ENCODE data around the gene GRIP2.

Gene GRIP2

DNA sequence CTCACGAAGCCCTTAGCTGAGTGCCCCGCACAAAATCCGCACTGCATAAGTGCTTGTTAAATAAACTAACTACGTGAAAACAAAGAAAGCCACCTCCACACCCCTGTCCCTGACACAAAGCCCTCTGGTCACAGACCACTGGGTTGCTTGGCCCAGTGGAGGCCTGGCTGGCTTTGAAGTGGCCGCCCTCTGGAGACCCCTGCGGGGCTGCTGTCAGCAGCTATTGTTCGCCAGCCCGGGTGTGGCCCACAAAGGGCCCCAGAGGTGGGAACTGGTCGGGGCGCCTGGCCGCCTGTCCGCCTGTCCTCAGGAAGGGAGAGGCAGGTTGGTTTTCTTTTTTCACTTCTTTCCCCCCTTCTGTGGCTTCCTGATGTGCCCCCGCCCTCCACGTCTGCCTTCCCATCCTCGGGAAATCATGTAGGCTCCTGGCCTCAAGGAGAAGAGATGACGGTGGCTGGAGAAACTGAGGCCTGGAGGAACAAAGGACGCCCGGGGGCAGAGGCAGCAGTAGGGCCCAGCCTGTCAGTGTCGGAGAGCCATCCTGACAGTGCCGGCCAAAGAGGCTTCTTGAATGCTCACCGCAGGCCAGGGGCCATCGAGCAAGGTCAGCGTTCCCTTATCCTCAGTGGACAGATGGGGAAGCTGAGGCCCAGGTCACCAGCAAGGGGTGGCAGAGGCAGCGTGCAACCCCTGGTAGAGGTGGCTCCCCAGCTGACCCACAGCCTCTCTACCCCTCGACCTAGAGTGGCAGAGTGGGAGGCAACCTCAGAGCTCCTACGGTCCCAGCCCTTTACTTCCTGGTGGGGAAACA lies 76.6 kb downstream of the GRIP2 start:
- peak; percentile 14 for DNase-seq

- no peak for DNase-seq
These were observed 77.4 kb downstream of the GRIP2 start for GRCh38 chr3:14462738-14463137.

- DNase-seq, result peak; percentile 11
These were observed 78.3 kb downstream of the GRIP2 start for GRCh38 chr3:14461748-14462324.

GRCh38 chr3:14461006-14461747 lies 79.0 kb downstream of the GRIP2 start:
- DNase-seq, result no peak

GRCh38 chr3:14460342-14461005 lies 79.7 kb downstream of the GRIP2 start:
- no peak for DNase-seq

DNA sequence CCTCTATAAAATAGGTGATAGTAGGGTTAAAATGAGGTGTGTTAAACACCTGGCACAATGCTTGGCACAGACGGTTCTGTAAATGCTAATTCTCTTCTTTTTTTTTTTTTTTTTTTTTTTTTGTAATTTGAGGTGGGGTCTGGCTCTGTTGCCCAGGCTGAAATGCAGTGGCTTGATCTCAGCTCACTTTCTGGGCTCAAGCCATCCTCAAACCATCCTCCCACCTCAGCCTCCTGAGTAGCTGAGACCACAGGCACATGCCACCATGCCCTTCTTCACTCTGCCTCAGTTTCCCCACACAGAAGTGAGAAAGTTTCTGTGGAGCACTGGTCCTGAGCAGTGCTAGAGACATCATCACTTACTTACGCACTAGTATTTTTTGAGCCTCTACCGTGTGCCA lies 80.4 kb downstream of the GRIP2 start:
- DNase-seq, result no peak

- no peak for DNase-seq
These were observed 80.8 kb downstream of the GRIP2 start for GRCh38 chr3:14459384-14459783.

GRCh38 chr3:14458434-14459275 lies 81.5 kb downstream of the GRIP2 start:
- no peak for DNase-seq

- no peak for DNase-seq
These were observed 82.1 kb downstream of the GRIP2 start for GRCh38 chr3:14457999-14458398.

DNA sequence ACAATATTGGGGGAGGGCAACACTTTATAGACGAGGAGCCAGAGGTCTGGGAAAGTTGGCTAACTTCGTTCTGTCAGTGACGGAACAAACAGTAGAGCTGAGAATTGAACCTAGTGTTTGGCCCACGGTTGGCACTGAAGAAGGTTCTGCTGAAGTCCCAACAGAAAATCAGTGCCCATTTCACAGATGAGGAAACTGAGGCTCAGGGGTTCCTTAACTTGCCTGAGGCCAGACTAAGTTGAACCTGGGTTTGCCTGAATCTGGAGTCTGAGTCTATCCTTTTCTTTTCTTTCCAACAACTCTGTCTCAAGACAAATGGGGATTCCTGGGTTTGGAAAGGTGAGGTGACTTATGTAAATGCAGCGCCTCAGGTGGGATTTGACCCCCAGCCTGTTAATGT lies 82.7 kb downstream of the GRIP2 start:
- no peak for DNase-seq

GRCh38 chr3:14456794-14457193 lies 83.3 kb downstream of the GRIP2 start:
- no peak for DNase-seq

DNA sequence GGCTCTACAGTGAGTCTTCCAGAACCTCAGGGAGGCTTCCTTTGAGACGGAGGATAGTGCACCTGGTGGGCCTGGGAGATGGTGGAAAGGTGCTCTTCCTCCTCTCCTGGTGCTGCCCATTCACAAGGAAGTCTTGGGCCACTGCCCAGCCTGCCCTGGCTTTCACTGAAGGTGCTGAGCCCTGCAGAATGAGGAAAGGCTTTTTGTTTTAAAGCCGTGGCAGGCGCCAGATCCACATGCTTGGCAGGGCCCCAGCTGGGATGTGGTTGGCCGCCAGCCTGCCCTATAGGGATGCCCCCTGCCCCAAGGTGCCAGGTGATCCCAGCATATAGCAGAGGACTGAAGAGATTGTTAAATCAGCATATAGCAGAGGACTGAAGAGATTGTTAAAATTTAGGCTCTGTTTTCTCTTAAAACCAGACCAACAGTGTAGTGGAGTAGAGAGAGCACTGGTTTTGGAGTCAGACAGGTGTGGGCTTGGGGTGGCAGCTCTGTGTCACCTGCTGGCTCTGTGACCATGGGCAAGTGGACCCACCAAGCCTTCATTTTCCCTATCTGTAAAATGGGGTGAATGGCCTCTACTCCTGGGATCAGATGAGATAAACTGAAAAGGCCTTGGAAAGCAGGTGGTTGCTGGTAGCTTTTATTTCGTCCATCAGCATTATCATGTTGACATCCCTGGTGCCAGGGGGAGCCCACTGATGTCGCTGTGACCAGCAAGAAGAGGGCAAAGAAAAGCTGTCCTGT lies 84.4 kb downstream of the GRIP2 start:
- DNase-seq, result no peak

GRCh38 chr3:14454639-14455310 lies 85.4 kb downstream of the GRIP2 start:
- no peak for DNase-seq

DNA sequence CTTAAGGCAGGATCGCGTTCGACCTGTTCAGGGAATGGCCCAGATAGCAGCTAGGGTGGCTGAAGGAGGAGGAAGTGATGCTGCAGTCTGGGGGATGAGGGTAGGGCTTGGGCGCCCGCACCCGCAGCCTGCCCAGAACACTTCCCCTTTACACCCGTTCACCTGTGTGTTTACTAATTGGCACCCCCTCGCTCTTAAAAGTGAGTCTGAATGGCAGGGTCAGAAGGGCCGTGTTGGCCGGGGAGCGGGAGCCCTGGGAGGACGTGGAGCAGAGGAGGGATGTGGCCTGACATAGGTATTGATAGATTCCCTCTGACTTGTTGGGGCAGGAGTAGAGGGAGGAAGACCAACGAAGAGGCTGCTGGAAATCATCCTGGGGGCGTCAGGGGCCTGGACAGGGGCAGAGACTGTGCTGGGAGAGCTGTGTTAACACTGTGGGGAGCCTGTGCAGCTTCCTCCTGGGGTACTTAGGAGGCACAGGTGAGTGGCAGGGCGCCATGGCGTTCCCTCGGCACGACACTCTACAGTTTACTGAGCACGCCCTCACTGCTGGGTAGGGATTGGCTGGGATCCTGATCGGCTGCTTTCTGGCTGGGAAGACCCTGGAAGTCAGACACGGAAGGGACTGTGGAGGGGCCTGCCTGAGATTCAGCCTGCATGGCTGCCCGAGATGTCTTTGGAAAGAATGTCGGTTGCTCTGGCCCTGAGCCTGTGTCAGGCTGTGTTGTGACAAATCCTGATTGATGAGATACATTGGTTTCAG lies 86.1 kb downstream of the GRIP2 start:
- DNase-seq, result no peak

- DNase-seq, result peak; percentile 64
These were observed 87.1 kb downstream of the GRIP2 start for GRCh38 chr3:14452740-14453710.

DNA sequence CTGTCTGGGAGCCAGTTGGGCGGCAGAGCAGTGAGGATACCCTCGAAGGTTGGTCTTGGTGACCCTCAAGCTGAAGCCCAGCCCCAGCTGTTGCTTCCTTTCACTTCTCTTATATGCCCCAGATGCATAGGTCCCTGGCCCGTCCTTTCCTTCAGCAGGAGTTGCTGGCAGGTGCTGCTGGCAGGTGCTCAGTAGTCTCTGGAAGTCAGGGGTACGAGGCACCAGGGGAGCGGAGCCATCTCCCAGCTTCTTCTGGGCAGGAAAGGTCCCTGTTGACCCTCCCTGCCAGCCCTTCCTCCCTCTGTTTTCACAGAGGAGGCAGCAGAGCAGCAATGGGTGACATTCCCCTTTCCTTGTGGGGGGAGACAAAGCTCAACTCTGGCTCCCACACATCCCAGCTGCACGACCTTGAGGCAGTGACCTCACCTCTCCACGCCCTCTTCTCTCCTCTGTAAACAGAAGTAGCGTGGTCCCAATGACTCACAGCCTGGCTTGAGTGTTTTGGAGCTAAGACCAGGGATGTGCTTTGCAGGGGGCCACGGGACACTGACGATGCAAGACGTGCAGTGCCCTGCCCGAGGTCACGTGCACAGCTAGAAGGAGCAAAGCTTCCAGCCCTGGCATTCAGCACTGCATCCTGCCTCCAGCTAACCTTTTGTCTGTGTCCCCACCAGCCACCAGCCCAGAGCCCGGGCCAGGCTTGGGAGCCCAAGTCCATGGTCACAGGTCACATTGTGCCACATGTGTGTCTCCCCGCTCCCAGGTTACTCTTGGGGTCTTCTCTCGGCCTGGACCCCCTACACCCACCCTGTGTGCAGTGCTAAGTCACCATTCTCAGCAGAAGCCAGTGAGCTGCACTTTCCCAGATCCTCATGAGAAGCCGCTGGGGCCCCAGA lies 88.0 kb downstream of the GRIP2 start:
- DNase-seq, result no peak

DNA sequence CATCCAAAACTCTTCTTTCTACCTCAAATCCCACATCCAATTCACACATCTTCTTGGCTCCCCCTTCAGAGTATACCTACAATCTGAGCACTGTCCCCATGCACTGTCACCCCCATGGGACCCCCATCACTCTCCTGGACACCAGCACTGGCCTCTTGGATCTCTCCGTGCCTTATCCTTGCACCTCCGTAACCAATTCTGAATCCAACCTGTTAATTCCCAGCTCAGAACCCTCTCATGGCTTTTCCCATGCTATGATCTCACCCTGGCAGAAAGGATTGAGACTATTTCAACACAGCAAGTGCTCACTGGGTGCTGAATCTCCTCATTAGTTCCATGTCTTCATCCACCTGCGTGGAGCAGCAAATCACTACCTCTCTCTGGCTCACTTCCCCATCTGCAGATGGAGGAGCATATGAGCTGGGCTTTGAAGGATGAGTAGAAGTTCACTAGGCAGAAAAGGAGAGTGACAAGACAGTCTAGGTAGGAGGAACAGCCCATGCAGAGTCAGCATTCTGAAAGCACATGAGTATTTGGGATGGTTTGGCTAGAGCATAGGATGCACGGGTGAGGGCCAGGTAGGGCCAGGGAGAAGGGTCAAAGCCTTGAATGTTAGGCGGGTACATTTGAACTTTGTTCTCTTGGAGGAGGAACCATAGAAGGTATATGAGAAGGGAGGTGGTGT lies 89.1 kb downstream of the GRIP2 start:
- DNase-seq, result no peak

Measured in NCI-H748 treated with DMSO at 0.1 percent for 48 hours (cell line).